G401 (cell line): ENCODE results near the gene TNNC2. TPM values are rescaled to one million over a fixed set of nuclear protein-coding genes. Genes with fewer than 3 reads are reported as not detected.
"Not testable (repeated sequence)": the region's sequence is repeated elsewhere in the genome, so short reads cannot be mapped to it uniquely, and the experiment has no call there.

Experiments used
- DNase-seq: peaks from one replicate; pipeline ENCODE4 v3.0.0-alpha.2; 2015; ENCODE audit warnings: low spot score
- in situ Hi-C: cut with HindIII; loops from 2 replicates; pipeline ENCODE4 v1.10.0; 2016; ENCODE audit warnings: low sequenced_read_pairs, mixed read lengths
- total RNA-seq: library from RNA; depleted of rRNA; stranded (reverse); fragments of >200 nt; shearing (Covaris generic); gene quantifications from 2 replicates; pipeline ENCODE4 v1.2.3, GENCODE V29; 2014; rRNA removed

TNNC2 gene
- total RNA-seq: 1.3 and 1.8 TPM in 2 replicates

GRCh38 chr20:45827030-45827652, at the start of gene TNNC2:
TSS of gene TNNC2 (minus strand) at chr20:45827312. CDS start at chr20:45827248, 64 bp downstream.
- in situ Hi-C loops: no loop called here

DNA sequence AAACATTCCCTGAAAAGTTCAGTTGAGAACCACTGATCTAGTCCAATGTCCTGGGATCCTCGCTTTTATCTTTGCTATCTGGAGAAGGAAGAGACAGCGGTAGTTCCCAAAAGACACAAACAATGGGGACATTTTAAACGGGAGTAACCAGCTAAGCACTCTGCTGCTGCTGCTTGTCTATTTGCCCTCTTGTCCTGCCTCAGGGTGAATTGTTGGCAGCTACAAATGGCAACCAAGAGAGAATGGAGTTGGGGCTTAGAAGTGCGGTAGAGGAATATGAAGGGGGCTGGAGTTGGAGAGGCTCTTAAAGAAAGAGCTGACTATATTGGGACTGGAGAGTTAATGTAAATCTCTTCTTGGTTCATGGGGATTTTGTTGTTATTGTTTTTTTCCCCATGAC, 47.5 kb upstream of the TNNC2 start:
- no peak for DNase-seq
- in situ Hi-C loops: no loop called here

More at GRCh38 chr20:45827030-45827652, at the start of gene TNNC2:
- DNase-seq: no peak

GRCh38 chr20:45874104-45874481, 47.0 kb upstream of the TNNC2 start:
- in situ Hi-C loops, DNase-seq: not testable (repeated sequence)

DNA sequence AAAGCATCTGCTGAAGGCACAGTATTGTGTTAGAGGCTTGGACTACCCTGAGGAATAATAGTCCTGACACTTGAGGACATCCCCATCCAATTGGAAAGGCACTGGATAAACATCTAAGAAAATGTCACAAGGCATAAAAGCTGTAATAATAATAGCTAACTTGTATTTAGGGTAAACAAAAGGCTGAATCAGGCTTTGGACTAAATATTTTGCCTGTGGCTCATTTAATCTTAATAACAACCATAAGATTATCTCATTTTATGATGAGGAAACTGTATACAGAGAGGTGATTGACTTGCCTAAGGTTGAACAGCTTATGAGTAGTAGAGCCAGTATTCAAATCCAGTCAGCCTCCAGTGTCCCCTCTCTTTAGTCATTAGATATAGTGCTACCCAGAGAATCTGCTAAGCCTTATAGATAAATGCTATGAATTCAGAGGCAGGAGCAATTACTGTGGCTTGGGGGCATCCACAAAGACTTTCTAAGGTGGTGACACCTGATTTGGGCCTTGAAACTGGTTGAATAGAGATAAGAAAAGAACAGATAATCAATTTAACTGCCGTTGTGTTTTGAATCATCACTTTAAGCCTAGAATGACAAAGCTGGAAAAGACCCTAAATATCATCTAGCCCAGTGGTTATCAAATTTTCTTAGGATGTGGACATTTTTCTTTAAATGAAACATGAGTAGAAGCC, 46.4 kb upstream of the TNNC2 start:
- in situ Hi-C loops: no loop called here
- no peak for DNase-seq

- in situ Hi-C loops: no loop called here
- DNase-seq: no peak
Measured at GRCh38 chr20:45872626-45873025, 45.5 kb upstream of the TNNC2 start.

- in situ Hi-C loops: no loop called here
- DNase-seq: no peak
Measured at GRCh38 chr20:45867819-45868176, 40.7 kb upstream of the TNNC2 start.

GRCh38 chr20:45867136-45867818, 40.2 kb upstream of the TNNC2 start:
- in situ Hi-C loops: no loop called here
- no peak for DNase-seq

DNA sequence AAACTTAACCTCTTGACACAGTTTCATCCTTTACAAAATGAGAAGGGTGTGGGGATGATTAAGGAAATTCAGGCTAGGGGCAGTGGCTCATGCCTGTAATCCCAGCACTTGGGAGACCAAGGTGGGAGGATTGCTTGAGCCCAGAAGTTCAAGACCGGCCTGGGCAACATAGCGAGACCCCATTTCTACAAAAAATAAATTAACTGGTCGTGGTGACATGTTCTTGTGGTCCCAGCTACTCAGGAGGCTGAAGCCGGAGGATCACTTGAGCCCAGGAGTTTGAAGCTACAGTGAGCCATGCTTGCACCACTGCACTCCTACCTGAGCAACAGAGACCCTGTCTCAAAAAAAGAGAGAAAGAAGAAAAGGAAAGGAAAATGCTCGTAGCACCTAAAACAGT, 39.3 kb upstream of the TNNC2 start:
- no peak for DNase-seq
- in situ Hi-C loops: no loop called here

DNA sequence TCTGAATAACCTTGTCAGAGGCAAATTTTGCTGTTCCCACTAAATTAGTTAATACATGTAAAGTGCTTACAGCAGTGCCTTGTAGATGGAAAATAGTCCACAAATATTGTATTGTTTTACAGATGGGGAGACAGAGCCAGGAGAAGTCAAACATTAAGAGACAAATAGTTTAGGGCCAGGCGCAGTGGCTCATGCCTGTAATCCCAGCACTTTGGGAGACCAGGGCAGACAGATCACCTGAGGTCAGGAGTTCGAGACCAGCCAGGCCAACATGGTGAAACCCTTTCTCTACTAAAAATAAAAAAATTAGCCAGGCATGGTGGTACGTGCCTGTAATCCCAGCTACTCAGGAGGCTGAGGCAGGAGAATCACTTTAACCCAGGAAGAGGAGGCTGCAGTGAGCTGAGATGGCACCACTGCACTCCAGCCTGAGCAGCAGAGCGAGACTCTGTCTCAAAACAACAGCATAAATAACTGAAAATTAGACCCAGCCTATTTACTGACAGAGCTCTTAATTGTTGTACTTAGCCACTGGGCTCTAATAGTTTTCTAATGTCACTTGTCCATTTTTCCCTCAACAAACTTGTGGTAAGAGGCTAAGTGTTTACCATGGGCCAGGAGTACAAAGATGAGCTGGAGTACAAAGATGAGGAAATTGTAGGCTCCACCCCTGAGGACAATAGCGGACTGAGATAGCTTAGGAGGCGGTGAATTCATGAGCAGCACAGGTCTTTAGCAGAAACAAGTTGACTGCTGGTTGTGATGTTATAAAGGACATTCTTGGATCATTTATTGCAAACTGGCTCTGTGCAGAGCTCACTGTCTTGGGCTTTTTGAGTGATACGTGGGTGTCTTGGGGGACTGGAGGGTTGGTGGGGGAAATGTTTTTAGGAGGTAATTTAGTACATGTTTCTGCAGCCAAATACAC, 36.7 kb upstream of the TNNC2 start:
- in situ Hi-C loops: no loop called here
- no peak for DNase-seq

- no peak for DNase-seq
- in situ Hi-C loops: no loop called here
Measured at GRCh38 chr20:45861221-45862075, 34.3 kb upstream of the TNNC2 start.

- in situ Hi-C loops: no loop called here
- no peak for DNase-seq
Measured at GRCh38 chr20:45860560-45861220, 33.6 kb upstream of the TNNC2 start.

GRCh38 chr20:45859916-45860315, 32.8 kb upstream of the TNNC2 start:
- no peak for DNase-seq
- in situ Hi-C loops: no loop called here

GRCh38 chr20:45857882-45858216, 30.7 kb upstream of the TNNC2 start:
- in situ Hi-C loops: no loop called here
- DNase-seq: no peak

DNA sequence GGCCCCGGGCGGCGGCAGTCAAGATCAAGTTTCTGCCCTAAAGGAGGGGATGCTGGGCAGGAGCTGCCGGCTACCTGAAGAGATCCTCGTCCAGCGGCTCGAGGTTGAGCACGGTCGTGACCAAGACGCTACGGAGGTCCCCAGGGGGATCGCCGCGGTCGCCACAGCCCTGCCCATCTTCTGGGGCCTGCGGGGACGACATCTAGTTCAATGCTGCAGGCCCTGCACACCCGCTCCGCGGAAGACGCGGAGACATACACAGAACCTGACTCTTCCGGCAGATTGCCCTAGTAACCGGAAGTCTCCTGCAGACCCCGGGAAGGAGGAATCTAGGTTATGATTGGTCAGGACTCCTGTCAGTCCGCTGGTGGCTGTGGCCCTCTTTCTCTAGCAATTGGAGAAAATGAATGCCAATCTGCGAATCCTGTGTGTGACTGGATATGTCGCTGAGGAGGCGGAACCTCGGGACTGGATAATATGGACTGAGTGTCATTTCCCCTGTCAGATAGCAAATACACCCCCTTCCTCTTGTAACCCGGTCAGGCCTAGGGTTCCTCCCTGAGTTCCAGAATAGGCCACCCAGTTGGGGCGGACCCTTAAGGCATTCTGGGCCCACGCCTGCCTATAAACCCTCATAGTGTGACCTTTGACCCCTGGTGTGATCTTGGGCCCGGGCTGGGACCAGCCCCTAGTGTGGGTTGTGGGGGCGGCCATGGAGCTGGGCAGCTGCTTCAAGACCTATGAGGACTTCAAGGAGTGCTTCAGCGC, 30.2 kb upstream of the TNNC2 start, which contains the start of the genes ACOT8 and ZSWIM3:
Gene ACOT8, minus strand, starts transcription at position 279 of the 768 bp plus-strand sequence. Its CDS starts 77 bp downstream, at position 202.
Gene ZSWIM3, plus strand, starts transcription at position 501 of the 768 bp plus-strand sequence. Its CDS starts 212 bp downstream, at position 713.
- in situ Hi-C loops: no loop called here
- peak; percentile 100 for DNase-seq

- no peak for DNase-seq
- in situ Hi-C loops: no loop called here
Measured at GRCh38 chr20:45853484-45853883, 26.4 kb upstream of the TNNC2 start.

DNA sequence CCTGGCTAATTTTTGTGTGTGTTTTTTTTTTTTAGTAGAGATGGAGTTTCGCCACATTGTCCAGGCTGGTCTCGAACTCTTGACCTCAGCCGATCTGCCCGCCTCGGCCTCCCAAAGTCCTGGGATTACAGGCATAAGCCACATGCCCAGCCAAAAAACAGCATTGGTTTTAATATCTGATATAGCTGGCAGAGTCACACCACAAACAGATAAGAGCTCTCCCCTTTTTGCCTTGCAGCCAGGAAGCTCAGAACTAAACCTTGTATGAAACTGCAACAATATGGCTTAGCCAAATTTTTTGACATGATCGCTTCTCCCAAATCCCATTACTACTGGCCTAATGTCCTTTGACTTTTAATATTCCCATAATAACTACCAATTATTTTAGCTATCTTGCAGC, 25.2 kb upstream of the TNNC2 start:
- DNase-seq: no peak
- in situ Hi-C loops: no loop called here

- no peak for DNase-seq
- in situ Hi-C loops: no loop called here
Measured at GRCh38 chr20:45851501-45851900, 24.4 kb upstream of the TNNC2 start.
